Immature natural killer cell (primary cell): ENCODE results near the gene DDX41. TPM values are rescaled to one million over a fixed set of nuclear protein-coding genes. Genes with fewer than 3 reads are reported as not detected.
A peak's percentile ranks its signal among the peaks of the same experiment; 100 is the strongest.

Experiments used
- DNase-seq, 3 donors: peaks; one replicate each; pipeline ENCODE4 v3.0.0; 2022; ENCODE audit warnings: mixed read lengths in 1 of 3
- H3K27ac Mint-ChIP-seq, 6 donors: one replicate each; pipeline ENCODE4 v1.8.0; 2020; ENCODE audit warnings: mixed read lengths in 6 of 6, mild to moderate bottlenecking in 5 of 6, inconsistent platforms in 4 of 6, moderate library complexity in 3 of 6
- H3K27me3 Mint-ChIP-seq, 3 donors: one replicate each; pipeline ENCODE4 v1.8.0; 2020 to 2021; ENCODE audit warnings: low read depth in 3 of 3, mild to moderate bottlenecking in 3 of 3, mixed read lengths in 3 of 3, moderate library complexity in 3 of 3, inconsistent platforms in 1 of 3
- H3K36me3 Mint-ChIP-seq, 3 donors: one replicate each; pipeline ENCODE4 v1.8.0; 2020; ENCODE audit warnings: mixed read lengths in 3 of 3, inconsistent platforms in 2 of 3, mild to moderate bottlenecking in 2 of 3
- H3K4me1 Mint-ChIP-seq, 2 donors: one replicate each; pipeline ENCODE4 v1.8.0; 2020; ENCODE audit warnings: inconsistent platforms in 2 of 2, mild to moderate bottlenecking in 2 of 2, mixed read lengths in 2 of 2, moderate library complexity in 1 of 2
- H3K4me3 Mint-ChIP-seq, 5 donors: one replicate each; pipeline ENCODE4 v1.8.0; 2020; ENCODE audit warnings: mild to moderate bottlenecking in 5 of 5, mixed read lengths in 5 of 5, inconsistent platforms in 3 of 5, moderate library complexity in 3 of 5
- H3K9me3 Mint-ChIP-seq, 6 donors: one replicate each; pipeline ENCODE4 v1.8.0; 2020; ENCODE audit warnings: mild to moderate bottlenecking in 6 of 6, mixed read lengths in 6 of 6, inconsistent platforms in 4 of 6, moderate library complexity in 3 of 6
- polyA plus RNA-seq, 3 donors: library from polyadenylated mRNA; unstranded; fragments of 300-500 nt; fragmentation: Illumina TruSeq; gene quantifications; one replicate each; pipeline ENCODE4 v1.2.3, GENCODE V29; 2021

Gene DDX41
- polyA plus RNA-seq, 3 donors from 2014 or later, result 20.0 to 62.6 (median 46.4) TPM

DNA sequence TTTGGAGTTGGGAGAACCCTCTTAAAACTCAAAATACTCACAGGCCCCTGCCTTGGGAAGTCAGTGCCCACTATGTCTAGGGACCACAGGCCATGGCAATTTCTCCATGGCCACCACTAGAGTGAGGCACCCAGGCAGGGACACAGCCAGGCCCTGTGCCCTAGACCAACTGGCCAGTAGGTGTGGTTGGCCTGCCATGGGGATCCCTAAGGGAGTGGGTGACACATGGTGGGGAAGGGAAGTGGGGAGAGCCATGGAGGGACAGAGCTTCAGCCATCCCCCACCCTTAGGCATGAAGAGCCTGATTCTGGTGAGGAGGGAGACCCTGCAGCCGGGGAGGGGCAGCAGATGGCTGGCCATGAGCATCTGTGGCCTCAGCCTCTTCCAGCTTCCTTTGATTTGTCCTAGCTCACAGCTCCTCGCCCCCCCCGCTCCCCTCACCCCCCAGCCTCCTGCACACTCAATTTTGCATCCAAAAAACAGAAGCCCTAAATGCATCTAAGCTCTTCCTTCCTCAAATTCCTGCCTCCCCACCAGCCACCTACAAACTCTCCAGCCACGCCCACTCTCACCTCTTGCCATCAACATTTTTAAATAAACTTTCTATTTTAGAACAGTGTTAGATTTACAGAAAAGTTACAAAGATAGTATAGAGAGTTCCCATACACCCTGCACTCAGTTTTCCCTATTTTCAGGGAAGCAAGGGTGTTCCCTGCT is 41.8 kb downstream of the DDX41 start:
- no peak for DNase-seq
- no peaks in the 10 kb centered on the region for H3K36me3 Mint-ChIP-seq
- peak overlapping the region in 1 of 6 donors; percentile 1 for H3K27ac Mint-ChIP-seq
- H3K27me3 Mint-ChIP-seq, result peaks cover 5 to 8% (median 6%) of the 10 kb centered on the region in 3 donors
- H3K4me3 Mint-ChIP-seq, result peak overlapping the region; percentile 11 to 81 (median 76)
- no peaks in the 10 kb centered on the region for H3K9me3 Mint-ChIP-seq
- H3K4me1 Mint-ChIP-seq, result peaks cover 29 to 45% of the 10 kb centered on the region in 2 donors

DNA sequence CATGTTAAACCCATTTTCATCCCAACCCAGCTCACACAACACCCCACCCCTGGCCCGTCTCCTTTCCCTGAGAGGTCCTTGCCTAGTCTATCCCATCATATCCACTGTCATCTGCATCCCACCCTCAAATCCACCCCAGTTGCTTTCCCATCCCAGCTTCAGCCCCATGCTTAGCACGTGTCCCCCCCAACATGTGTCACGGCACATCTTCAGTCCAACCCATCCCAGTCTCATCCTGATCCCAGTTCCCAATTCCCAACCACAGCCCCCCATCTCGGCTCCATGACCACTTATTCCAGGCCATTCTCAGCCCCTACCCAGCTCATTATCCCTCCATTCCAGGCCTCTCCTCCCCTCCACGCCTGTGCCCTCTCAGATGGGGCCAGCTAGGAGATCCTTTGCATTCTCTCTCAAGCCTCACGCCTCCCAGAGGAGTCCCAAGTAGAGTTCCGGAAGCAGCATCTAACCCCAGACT is 42.7 kb downstream of the DDX41 start:
- H3K27ac Mint-ChIP-seq, result peak overlapping the region in 3 of 6 donors; percentile 62 to 71 (median 62)

DNA sequence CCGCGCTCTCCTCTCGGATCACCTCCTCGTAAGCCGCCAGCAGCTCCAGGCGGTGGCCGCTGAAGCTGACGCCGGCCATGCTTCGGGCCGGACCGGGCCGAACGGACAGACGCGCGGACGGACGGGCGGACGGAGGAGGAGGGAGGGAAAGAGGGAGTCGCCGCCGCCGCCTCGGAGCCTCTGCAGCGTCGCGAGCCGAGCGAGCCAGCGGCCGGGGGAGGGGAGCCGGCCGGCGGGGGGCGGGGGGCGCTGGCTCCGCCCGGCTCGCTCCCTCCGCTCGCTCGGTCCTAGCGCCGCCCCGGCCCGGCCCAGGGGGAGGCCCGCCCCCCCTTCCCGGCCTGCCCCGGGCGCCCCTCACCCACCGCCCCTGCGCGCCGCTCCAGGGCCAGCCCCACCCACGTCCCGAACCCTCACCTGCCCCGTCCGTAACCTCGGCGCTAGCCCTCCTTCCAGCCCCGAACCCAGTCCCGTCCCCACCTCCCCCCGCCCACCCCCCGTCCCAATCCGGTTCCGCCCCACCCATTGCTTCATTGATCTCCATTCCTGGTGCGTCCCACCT is 43.2 kb downstream of the DDX41 start, which contains the start of gene DBN1:
Gene DBN1 (minus strand): TSS at position 192 of the 559 bp plus-strand sequence. CDS start 113 bp downstream, at position 79.
- DNase-seq, result no peak
- peak within 1 kb of the TSS; percentile 68 to 81 (median 76) for H3K4me3 Mint-ChIP-seq
- H3K4me1 Mint-ChIP-seq, result peaks cover 15 to 37% of the 10 kb centered on the region in 2 donors

More for the DNA sequence above, 42.7 kb downstream of the DDX41 start:
- Mint-ChIP-seq H3K27me3 (peaks cover 5 to 6% (median 6%) of the 10 kb centered on the region in 3 donors), H3K4me3 (peak overlapping the region; percentile 63 to 81 (median 76)), H3K36me3 (no peaks in the 10 kb centered on the region), H3K9me3 (no peaks in the 10 kb centered on the region), H3K4me1 (peaks cover 19 to 38% of the 10 kb centered on the region in 2 donors)
- DNase-seq, result no peak

DNA sequence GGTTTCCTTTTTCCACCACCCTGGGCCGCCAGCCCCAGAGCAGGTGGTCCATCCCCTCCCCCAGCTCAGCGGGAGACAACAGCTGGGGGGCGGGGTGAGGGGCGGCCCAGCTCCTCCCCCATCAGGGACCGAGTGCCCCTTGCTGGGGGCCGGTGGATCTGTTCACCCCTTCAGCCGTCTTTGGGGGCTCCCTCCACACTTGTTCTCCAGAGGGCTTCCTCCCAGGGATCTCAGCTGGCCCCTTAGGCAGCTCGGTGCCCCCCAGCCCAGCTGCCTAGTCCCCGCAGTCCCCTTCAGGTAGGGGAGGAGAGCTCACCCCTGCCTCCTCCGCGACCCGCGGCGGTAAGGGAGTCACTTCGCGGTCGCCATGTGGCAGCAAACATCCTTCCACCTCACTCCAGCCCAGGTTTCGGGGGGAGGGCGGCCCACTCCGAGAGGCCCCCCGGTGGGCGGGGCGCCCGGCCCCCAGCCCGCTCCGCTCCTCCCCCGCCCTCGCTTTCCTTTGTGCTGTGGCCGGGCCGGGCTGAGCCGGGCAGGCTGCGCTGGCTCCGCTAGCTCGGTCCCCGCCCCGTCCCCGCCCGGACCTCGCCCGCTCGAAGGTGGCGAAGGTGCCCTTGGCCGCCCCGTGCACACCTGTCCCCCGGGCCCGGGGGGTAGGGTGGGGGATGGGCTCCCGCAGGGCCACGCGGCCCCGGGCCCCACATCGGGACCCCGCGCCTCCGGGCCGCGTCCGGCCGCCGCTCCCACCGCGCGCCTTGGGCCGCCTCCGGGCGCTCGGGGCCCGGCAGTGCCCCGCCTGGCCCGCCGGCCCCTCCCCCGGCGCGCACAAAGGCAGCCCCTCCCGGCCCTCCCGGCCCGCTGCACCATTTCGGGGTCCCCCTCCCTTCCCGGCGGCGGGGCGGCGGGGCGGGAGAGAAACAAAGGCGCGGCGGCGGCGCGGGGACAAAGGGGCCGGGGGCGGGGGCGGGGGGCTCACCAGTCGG is 44.0 kb downstream of the DDX41 start:
- DNase-seq, result peak; percentile 47 to 65 (median 49)
- H3K9me3 Mint-ChIP-seq, result no peaks in the 10 kb centered on the region
- peak overlapping the region; percentile 63 to 75 (median 70) for H3K4me3 Mint-ChIP-seq
- H3K27me3 Mint-ChIP-seq, result peaks cover 2 to 6% (median 5%) of the 10 kb centered on the region in 3 donors
- H3K27ac Mint-ChIP-seq, result peak overlapping the region in 1 of 6 donors; percentile 53
- no peaks in the 10 kb centered on the region for H3K36me3 Mint-ChIP-seq
- peaks cover 18 to 38% of the 10 kb centered on the region in 2 donors for H3K4me1 Mint-ChIP-seq

More for the DNA sequence above, 43.2 kb downstream of the DDX41 start, which contains the start of gene DBN1:
- Mint-ChIP-seq H3K36me3 (no peaks in the 10 kb centered on the region), H3K9me3 (no peaks in the 10 kb centered on the region), H3K27ac (peak within 1 kb of the TSS in 3 of 6 donors; percentile 62 to 71 (median 62)), H3K27me3 (peaks cover 2 to 6% (median 5%) of the 10 kb centered on the region in 3 donors)

DNA sequence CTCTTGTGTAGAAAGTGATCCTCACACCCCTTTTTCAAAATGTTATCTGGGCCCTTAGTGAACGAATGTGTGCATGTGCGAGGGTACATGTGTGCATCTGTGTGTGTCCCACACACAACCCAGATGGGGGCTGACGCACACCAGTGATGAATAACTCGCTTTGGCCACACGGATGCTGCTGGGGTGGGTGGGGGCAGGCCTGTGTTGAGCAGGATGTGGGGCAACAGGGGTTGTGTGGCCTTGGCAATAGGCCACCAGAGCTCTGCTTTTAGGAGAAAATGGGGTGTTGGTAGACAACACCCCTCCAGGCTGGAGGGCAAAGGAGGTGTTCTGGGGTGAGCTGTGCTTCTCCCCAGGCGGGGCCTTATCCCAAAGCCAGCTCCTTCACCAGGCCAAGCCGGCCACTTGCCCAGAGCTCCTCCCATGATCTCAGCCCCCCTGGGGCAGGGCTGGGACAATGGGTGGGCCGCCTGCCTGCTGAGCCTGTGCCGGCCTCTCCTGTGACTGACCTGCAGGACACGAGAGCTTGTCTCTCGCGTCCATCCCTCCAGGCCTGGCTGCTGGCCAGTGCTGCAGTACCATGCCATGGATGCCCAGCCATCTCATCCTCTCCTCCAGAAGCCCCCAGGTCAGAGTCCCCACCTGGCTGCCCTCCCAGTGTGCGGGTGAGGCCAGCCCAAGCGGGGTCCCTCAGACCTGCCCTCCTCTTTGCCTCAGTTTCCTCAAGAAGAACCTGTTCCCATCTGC is 45.0 kb downstream of the DDX41 start:
- Mint-ChIP-seq H3K27ac (peak overlapping the region in 4 of 6 donors; percentile 45 to 84 (median 47)), H3K4me1 (peaks cover 18 to 38% of the 10 kb centered on the region in 2 donors), H3K9me3 (no peaks in the 10 kb centered on the region), H3K27me3 (peaks cover 2 to 6% (median 5%) of the 10 kb centered on the region in 3 donors), H3K36me3 (no peaks in the 10 kb centered on the region), H3K4me3 (peak overlapping the region; percentile 12 to 57 (median 49))
- DNase-seq, result peak in 1 of 3 donors; percentile 56

DNA sequence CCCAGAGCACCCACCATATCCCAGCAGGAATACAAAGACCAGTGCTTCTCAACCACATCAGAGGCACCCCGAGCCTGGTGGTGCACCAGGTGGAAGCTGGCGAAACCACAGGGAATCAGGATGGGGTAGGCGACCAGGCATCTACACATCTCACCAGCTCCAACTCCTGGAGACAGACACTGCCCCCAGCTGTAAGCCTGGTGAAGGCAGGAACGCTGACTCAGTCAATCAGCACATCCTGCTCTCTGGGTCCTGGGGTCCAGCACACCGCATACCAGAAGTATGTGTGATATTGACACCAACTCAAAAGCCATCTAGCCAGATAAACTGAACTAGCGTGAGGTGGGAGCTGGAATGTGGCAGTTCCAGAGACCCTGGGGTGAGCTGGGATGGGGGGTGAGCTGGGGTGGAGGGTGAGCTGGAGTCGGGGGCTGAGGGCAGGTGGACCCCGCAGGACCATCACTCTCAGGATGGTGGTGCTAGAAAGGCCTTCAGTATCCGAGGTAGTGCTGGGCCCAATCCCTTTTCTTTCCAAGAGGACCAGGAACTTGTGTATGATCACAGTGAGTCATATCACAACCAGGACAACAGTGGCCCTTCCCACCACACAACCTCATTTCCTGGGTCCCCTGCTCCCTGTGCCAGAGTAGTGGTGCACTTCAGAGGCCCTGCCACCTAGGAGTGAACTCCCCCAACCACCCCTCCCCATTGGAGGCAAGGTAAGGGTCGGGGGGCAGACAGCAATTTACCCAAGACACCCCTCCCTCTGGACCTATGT is 45.8 kb downstream of the DDX41 start:
- H3K4me3 Mint-ChIP-seq, result peak overlapping the region in 3 of 5 donors; percentile 49 to 53 (median 50)
- peaks cover 2 to 6% (median 5%) of the 10 kb centered on the region in 3 donors for H3K27me3 Mint-ChIP-seq
- H3K27ac Mint-ChIP-seq, result peak overlapping the region in 4 of 6 donors; percentile 28 to 84 (median 46)
- H3K4me1 Mint-ChIP-seq, result peaks cover 18 to 36% of the 10 kb centered on the region in 2 donors
- H3K9me3 Mint-ChIP-seq, result no peaks in the 10 kb centered on the region
- no peaks in the 10 kb centered on the region for H3K36me3 Mint-ChIP-seq
- no peak for DNase-seq

DNA sequence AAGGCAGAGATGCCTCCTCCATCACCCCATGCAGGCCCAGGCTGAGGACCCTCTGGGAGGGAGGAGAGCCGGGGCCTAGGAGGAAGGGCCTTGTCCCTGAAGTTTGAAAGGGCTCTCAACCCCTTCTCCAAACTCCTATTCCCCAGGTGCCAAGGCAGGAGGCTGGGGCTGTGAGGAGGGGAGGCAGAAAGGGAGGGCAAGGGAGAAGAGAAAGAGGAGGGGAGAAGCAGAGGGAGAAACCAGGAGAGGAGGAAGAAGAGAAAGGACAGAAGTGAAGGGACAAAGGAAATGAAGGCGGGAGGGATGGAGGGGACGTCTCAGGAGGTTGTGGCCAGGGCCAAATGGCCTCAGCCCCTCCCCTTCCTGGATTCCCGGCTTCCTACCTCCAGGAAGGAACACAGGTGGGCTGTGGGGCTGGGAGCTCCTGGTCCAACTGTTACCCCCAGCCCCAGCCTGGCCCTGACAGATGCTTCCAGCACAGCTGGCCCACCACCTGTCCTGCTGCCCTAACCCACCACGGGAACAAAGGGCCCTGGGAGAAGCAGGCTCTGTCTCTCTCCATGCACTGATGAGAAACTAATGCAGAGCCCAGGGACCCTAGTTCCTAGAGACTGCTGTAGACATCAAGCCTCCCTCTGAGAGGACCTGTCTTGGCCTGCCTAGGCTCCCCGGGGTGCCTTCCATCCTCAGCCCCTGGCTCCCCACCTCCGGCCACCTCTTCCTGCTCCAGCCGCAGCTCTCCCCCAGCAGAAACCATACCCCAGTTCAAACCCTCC is 46.8 kb downstream of the DDX41 start:
- Mint-ChIP-seq H3K36me3 (no peaks in the 10 kb centered on the region), H3K4me3 (peak overlapping the region in 2 of 5 donors; percentile 12 to 35), H3K9me3 (no peaks in the 10 kb centered on the region), H3K27ac (no peak overlapping the region), H3K4me1 (peaks cover 18 to 36% of the 10 kb centered on the region in 2 donors), H3K27me3 (peaks cover 2 to 5% (median 5%) of the 10 kb centered on the region in 3 donors)
- no peak for DNase-seq

DNA sequence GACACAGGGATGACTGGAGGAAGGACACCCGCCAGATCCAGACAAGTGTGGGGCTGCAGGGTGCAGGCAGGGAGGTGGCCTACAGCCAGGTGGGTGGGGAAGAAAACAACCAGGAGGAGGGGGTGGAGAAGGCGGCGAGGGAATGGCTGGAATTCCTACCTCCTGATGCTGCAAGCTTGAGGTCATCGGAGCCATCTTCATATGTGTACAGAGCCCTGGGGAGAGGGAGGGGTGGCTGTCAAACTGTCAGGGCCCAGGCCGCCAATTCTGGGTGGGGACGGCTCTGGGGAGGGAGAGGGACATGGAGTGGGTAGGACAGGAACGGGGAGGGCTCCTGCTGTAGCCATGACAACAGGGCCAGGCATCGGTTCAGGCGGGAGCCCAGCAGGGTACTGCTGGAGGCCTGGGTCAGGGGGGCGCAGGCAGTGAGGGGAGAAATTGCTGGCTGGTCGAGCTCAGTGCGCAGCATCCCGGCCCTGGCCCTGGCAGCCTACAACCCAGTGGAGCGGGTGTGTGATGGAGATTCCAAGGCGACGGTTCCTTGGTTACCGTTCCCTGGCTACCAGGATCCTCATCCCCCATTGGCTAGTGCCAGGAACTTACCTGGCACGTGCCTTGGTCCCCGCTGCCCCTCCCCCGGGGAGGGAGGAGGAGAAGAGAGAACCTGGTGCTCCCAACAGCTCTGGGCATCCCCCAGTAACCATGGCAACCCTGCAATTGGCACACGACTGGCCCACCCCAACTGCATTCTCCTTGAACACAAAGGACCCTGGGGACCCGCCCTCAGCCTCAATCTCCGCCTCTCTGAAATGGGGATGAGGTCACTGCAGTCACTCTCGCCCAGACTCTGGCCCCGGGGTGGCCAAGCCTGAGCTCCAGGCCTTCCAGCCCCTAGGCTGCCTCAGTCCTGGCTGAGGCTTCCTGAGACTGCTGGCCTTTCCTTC is 47.8 kb downstream of the DDX41 start:
- H3K36me3 Mint-ChIP-seq, result no peaks in the 10 kb centered on the region
- H3K4me3 Mint-ChIP-seq, result no peak overlapping the region
- no peaks in the 10 kb centered on the region for H3K9me3 Mint-ChIP-seq
- H3K27ac Mint-ChIP-seq, result peak overlapping the region in 4 of 6 donors; percentile 43 to 74 (median 64)
- H3K27me3 Mint-ChIP-seq, result peaks cover 2 to 4% (median 2%) of the 10 kb centered on the region in 3 donors
- no peak for DNase-seq
- H3K4me1 Mint-ChIP-seq, result peaks cover 13 to 29% of the 10 kb centered on the region in 2 donors

DNA sequence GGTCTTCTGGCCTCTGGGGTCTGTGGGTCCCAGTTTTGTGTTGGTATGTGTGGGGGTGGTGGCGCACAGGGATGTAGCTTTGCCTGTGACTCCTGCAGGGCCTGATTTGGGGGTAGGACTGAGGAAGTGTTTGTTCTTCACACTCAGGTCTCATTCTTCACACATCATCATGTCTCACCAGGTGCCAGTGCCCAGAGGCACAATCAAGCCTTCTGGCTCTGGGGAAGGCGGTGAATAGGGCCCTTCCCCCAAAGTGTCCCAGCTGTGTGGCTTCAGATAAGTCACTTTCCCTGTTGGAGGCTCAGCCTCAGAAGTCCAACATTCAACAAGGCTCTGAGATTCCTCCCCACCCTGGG is 48.5 kb downstream of the DDX41 start:
- Mint-ChIP-seq H3K36me3 (no peaks in the 10 kb centered on the region), H3K4me3 (peak overlapping the region in 1 of 5 donors; percentile 18), H3K9me3 (no peaks in the 10 kb centered on the region), H3K4me1 (peaks cover 11 to 29% of the 10 kb centered on the region in 2 donors), H3K27ac (peak overlapping the region in 3 of 6 donors; percentile 43 to 74 (median 73)), H3K27me3 (peaks cover 2 to 4% (median 2%) of the 10 kb centered on the region in 3 donors)
- DNase-seq, result no peak

DNA sequence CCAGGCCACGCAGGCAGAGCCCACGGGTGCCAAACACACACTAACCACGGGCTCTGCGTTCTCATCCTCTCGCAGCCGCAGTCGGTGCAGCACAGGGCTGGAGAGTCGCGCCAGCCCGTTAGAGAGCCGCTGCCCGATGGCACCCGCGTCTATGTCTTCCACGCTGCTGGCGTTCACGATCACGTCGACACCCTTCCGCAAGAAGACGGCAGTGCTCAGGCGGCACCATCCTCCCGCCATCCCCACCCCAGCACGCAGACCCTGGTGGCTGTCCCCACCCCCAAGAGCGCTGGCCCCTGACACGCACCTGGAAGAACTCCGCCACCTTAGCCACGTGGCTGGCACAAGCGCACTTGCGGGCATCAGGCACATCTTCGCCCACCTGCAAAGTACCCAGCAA is 49.3 kb downstream of the DDX41 start:
- Mint-ChIP-seq H3K9me3 (no peaks in the 10 kb centered on the region), H3K27ac (no peak overlapping the region), H3K4me1 (peaks cover 11 to 27% of the 10 kb centered on the region in 2 donors), H3K4me3 (no peak overlapping the region), H3K27me3 (peaks cover 2 to 4% (median 2%) of the 10 kb centered on the region in 3 donors), H3K36me3 (no peaks in the 10 kb centered on the region)
- no peak for DNase-seq

DNA sequence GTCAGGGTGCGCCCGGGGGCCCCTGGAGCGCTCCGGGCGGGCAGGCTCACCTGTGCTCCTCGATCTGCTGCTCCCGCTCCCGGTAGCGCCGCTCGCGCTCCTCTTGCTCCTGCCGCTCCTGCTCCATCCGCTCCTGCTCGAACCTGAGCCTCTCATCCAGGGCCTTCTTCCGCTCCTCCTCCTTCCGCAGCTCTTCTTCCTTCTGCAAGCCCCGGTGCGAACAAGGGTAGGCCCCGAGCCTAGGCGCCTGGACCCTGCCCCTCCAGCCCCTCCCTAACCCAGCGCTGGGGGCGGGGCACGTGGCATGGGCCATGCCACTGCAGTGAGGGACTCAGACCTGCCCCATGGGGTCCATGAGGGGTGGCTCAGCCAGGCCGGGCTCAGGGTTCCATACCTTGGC is 49.9 kb downstream of the DDX41 start:
- no peak overlapping the region for H3K4me3 Mint-ChIP-seq
- no peaks in the 10 kb centered on the region for H3K9me3 Mint-ChIP-seq
- no peak for DNase-seq
- H3K27ac Mint-ChIP-seq, result no peak overlapping the region
- peaks cover 11 to 24% of the 10 kb centered on the region in 2 donors for H3K4me1 Mint-ChIP-seq
- no peaks in the 10 kb centered on the region for H3K36me3 Mint-ChIP-seq
- peaks cover 2 to 4% (median 2%) of the 10 kb centered on the region in 3 donors for H3K27me3 Mint-ChIP-seq
